GM12872 (cell line): ENCODE results near the gene FCSK.

Source experiments
- CTCF ChIP-seq: IDR thresholded peaks from 3 replicates; pipeline ENCODE4 v1.5.1; 2011; ENCODE audit warnings: low read depth, mild to moderate bottlenecking, low read length, moderate library complexity; ENCODE audit not compliant: insufficient read depth

The FCSK gene

GRCh38 chr16:70468776-70469525 lies 14.6 kb downstream of the FCSK start:
- no peak for TF ChIP-seq CTCF

DNA sequence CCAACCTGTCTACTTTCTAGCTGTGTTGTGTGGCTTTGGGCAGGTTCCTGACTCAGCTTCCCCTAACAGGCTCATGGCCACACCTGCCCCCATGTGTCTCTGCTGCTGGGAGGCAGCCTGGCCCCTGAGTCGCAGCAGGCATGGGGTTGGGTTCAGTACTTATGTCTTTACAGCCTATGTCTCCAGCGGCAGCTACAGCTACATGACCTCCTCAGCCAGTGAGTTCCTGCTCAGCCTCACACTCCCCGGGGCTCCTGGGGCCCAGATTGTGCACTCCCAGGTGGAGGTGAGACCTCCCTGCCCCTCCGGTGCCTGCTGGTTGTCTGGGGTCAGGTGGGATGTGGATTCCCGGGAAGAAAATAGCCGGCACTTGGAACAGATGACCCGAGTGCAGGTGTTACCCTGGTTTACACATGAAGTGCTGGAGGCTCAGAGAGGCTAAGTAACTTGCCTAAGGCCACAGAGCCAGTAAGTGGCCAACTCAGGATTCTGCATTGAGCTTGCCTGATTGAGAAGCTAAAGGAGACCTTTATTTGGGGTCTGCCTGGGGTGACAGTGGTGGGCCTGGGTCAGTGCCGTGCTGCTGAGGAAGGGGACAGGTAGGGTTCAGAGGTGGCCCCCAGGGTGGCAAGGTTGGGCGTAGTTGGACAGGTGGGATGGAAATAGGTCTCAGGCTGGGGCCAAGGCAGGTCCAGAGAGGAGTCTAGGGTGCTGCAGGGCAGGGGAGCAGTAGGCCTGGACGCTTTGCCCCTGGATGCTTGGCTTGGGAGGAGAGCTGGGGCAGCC lies 15.9 kb downstream of the FCSK start:
- no peak for TF ChIP-seq CTCF

- peak; percentile 23; the same call in 2 of the 3 replicates for TF ChIP-seq CTCF
Measured at GRCh38 chr16:70470927-70471341, 16.5 kb downstream of the FCSK start.

DNA sequence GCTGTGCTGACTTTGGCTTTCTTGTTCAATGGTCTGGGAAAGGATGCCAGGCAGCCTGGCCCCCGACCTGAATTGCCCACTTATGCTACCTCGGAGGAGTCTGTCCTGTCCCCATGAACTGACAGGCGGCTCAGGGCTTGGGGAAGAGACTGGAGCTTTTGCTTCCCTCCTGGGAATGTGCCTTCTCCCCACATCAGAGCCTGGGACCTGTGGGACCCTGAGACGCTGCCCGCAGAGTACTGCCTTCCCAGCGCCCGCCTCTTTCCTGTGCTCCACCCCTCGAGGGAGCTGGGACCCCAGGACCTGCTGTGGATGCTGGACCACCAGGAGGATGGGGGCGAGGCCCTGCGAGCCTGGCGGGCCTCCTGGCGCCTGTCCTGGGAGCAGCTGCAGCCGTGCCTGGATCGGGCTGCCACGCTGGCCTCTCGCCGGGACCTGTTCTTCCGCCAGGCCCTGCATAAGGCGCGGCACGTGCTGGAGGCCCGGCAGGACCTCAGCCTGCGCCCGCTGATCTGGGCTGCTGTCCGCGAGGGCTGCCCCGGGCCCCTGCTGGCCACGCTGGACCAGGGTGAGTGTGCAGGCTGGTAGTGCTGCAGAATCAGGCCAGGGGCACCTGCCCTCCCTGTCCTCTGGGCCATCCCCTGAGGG lies 18.5 kb downstream of the FCSK start:
- TF ChIP-seq CTCF = no peak

GRCh38 chr16:70473446-70474319 lies 19.3 kb downstream of the FCSK start:
- peak; percentile 29; the same call in 1 of the 3 replicates for TF ChIP-seq CTCF

DNA sequence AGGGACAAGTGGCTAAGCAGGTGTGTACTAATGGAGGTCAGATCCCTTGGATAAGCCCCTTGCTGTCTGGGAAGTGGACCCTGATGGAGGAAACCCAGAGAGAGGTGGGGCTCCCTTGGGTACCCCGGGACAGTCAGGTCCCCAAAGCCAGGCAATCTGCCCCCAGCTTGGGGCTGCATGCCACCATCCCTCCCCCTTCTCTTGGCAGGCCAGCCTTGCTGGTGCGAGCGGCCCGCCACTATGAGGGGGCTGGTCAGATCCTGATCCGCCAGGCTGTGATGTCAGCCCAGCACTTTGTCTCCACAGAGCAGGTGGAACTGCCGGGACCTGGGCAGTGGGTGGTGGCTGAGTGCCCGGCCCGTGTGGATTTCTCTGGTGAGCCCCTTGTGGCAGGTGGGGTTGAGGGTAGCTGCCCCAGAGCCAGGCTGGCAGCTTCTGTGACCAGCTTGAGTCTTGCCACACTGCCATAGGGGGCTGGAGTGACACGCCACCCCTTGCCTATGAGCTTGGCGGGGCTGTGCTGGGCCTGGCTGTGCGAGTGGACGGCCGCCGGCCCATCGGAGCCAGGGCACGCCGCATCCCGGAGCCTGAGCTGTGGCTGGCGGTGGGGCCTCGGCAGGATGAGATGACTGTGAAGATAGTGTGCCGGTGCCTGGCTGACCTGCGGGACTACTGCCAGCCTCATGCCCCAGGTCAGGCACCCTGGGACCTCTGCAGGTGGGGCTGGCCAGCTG lies 20.1 kb downstream of the FCSK start:
- no peak for TF ChIP-seq CTCF
